Liver (tissue), 9 donors: ENCODE data around the gene TRAPPC6A. TPM values are rescaled to one million over a fixed set of nuclear protein-coding genes. Genes with fewer than 3 reads are reported as not detected.

ENCODE experiments used
- DNase-seq: peaks from one replicate; pipeline ENCODE4 v3.0.0-alpha.2; 2017; ENCODE audit warnings: low spot score
- H3K27ac ChIP-seq, 2 donors: one replicate each; pipeline ENCODE4 v1.7.0; 2013; ENCODE audit warnings: inconsistent platforms in 2 of 2, low read length in 2 of 2, control low read depth in 1 of 2, low read depth in 1 of 2, mild to moderate bottlenecking in 1 of 2
- H3K27me3 ChIP-seq, 4 donors: one replicate each; pipeline versions ENCODE4 v1.6.1 to v1.7.0; 2013; ENCODE audit warnings: low read length in 3 of 4, inconsistent platforms in 1 of 4, mild to moderate bottlenecking in 1 of 4, moderate library complexity in 1 of 4; ENCODE audit not compliant: control insufficient read depth in 4 of 4, insufficient read depth in 4 of 4
- H3K36me3 ChIP-seq, 4 donors: one replicate each; pipeline versions ENCODE4 v1.6.1 to v1.7.0; 2013; ENCODE audit warnings: low read length in 3 of 4, mild to moderate bottlenecking in 3 of 4, low read depth in 1 of 4, moderate library complexity in 1 of 4; ENCODE audit not compliant: control insufficient read depth in 4 of 4, insufficient read depth in 3 of 4
- H3K4me1 ChIP-seq, 4 donors: one replicate each; pipeline versions ENCODE4 v1.6.1 to v1.7.0; 2013; ENCODE audit warnings: low read length in 3 of 4, mild to moderate bottlenecking in 3 of 4, moderate library complexity in 1 of 4; ENCODE audit not compliant: control insufficient read depth in 4 of 4, insufficient read depth in 4 of 4
- H3K4me3 ChIP-seq, 3 donors: one replicate each; pipeline versions ENCODE4 v1.6.1 to v1.7.0; 2013; ENCODE audit warnings: low read length in 3 of 3, control low read depth in 1 of 3, low read depth in 1 of 3, mild to moderate bottlenecking in 1 of 3
- H3K9ac ChIP-seq, 2 donors: one replicate each; pipeline ENCODE4 v1.7.0; 2013; ENCODE audit warnings: low read length in 2 of 2, mild to moderate bottlenecking in 2 of 2, moderate library complexity in 2 of 2, control low read depth in 1 of 2, low read depth in 1 of 2
- H3K9me3 ChIP-seq, 4 donors: one replicate each; pipeline versions ENCODE4 v1.6.1 to v1.7.0; 2013; ENCODE audit warnings: low read length in 3 of 4; ENCODE audit not compliant: control insufficient read depth in 4 of 4
- EGR1 ChIP-seq, 2 donors: IDR thresholded peaks; 2 replicates each; pipeline ENCODE4 v1.6.1; 2016 to 2018; ENCODE audit warnings: antibody characterized with exemption in 2 of 2, low read depth in 2 of 2
- FOXA1 ChIP-seq: IDR thresholded peaks from 2 replicates; pipeline ENCODE4 v1.6.1; 2016; ENCODE audit warnings: antibody characterized with exemption
- FOXA2 ChIP-seq: IDR thresholded peaks from 2 replicates; pipeline ENCODE4 v1.6.1; 2016; ENCODE audit warnings: antibody characterized with exemption
- GABPA ChIP-seq, 2 donors: IDR thresholded peaks in 1 of 2; conservative IDR thresholded peaks in 1 of 2; 2 replicates each; pipeline ENCODE4 v1.6.1; 2016; ENCODE audit warnings: antibody characterized with exemption in 2 of 2, mild to moderate bottlenecking in 1 of 2, moderate library complexity in 1 of 2
- HNF4G ChIP-seq: IDR thresholded peaks from 2 replicates; pipeline ENCODE4 v1.6.1; 2016; ENCODE audit warnings: antibody characterized with exemption
- NR2F2 ChIP-seq: IDR thresholded peaks from 2 replicates; pipeline ENCODE4 v1.6.1; 2016; ENCODE audit warnings: antibody characterized with exemption
- RAD21 ChIP-seq, 2 donors: IDR thresholded peaks; 2 replicates each; pipeline ENCODE4 v1.6.1; 2016; ENCODE audit warnings: antibody characterized with exemption in 2 of 2, mild to moderate bottlenecking in 2 of 2
- RXRA ChIP-seq, 2 donors: IDR thresholded peaks; 2 replicates each; pipeline ENCODE4 v1.6.1; 2017 to 2018; ENCODE audit warnings: antibody characterized with exemption in 2 of 2, mild to moderate bottlenecking in 1 of 2
- SP1 ChIP-seq: IDR thresholded peaks from 2 replicates; pipeline ENCODE4 v1.6.1; 2018; ENCODE audit warnings: antibody characterized with exemption, mild to moderate bottlenecking
- TAF1 ChIP-seq: conservative IDR thresholded peaks from 2 replicates; pipeline ENCODE4 v1.6.1; 2016; ENCODE audit warnings: antibody characterized with exemption, mild to moderate bottlenecking
- YY1 ChIP-seq: IDR thresholded peaks from 2 replicates; pipeline ENCODE4 v1.6.1; 2016; ENCODE audit warnings: antibody characterized with exemption, mild to moderate bottlenecking
- WGBS: extraction: QIAGEN DNeasy Blood & Tissue Kit; methylation state at CpG from one replicate; pipeline ENCODE4 v1.1.7; 2013; 5-methylcytosine and 5-hydroxymethylcytosine counted together
- polyA plus RNA-seq, 2 donors: library from polyadenylated mRNA; stranded (reverse) in 1 of 2; unstranded in 1 of 2; fragments of 200-250 nt in 1 of 2; fragments of >200 nt in 1 of 2; fragmentation: Nextera tagmentation in 1 of 2; extraction: Ambion mirVana in 1 of 2; gene quantifications; one replicate each; pipeline versions ENCODE4 v1.2.1 to v1.2.3, GENCODE V29; 2013 to 2015
- total RNA-seq, 2 donors: library from RNA; depleted of rRNA; stranded (reverse); fragments of >200 nt; gene quantifications; one replicate each; pipeline ENCODE4 v1.2.3, GENCODE V29; 2014
- TF ChIP-seq, protein P1 (sequence below): fragments of 150-350 bp; IDR thresholded peaks from 2 replicates; pipeline ENCODE4 v1.5.1; 2017; ENCODE audit warnings: improper control_type of control experiment, low read depth, low read length; ENCODE audit not compliant: missing input control
- TF ChIP-seq, protein P2 (sequence below): IDR thresholded peaks from 2 replicates; pipeline ENCODE4 v1.6.1; 2016; ENCODE audit warnings: antibody characterized with exemption
- TF ChIP-seq, protein P3 (sequence below): IDR thresholded peaks from 2 replicates; pipeline ENCODE4 v1.6.1; 2016; ENCODE audit warnings: antibody characterized with exemption
- TF ChIP-seq, protein P4 (sequence below): IDR thresholded peaks from 2 replicates; pipeline ENCODE4 v1.6.1; 2016; ENCODE audit warnings: antibody characterized with exemption
- TF ChIP-seq, protein P5 (sequence below): IDR thresholded peaks from 2 replicates; pipeline ENCODE4 v1.6.1; 2016; ENCODE audit warnings: antibody characterized with exemption, mild to moderate bottlenecking
- donor health status: healthy.
- donor health status: healthy.
- donor health status: healthy.
- donor health status: healthy.
- donor health status: healthy.

TRAPPC6A gene
- total and polyA plus RNA-seq, 4 donors, result 14.8 to 52.2 (median 28.6) TPM

DNA sequence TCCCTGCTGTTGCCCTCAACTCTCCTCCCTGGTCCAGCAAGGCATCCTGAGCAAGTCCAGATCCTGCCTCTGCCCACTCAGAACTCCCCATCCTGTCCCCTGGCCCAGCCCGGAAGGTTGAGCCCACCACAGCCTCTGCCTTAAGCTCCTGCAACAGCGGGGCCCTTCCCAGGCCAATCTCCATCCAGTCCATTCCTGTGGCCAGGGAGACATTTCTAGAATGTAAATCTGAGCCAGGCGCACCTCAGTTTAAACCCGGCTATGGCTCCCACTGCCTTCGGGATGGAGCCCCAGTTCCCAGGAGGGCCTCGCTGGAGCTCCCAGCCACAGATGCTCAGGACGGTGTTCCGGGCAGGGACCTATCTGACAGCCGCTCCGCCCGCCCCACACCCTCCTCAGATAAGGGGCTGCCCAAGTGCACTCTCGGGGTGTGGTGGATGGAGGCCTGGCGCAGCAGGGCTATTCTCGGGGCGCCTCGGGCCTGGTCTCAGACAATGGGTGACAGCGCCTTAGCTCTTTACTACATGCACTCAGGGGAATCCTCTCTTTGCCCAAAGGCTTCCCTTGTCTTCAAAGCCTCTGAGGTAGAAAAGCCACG lies 5.3 kb downstream of the TRAPPC6A start:
- no peak for DNase-seq
- no peak overlapping the region for H3K27ac ChIP-seq
- 92% methylated on average over 17 of the region's 18 CpGs for WGBS
- H3K9me3 ChIP-seq, result no peaks in the 10 kb centered on the region
- H3K4me1 ChIP-seq, result peaks cover 5 to 13% (median 7%) of the 10 kb centered on the region in 4 donors
- H3K27me3 ChIP-seq, result no peaks in the 10 kb centered on the region
- TF ChIP-seq RXRA (IDR thresholded peaks at IDR 0.05) (no peak), NR2F2 (no peak), TAF1 (no peak), SP1 (no peak)
- TF ChIP-seq, protein P1, sequence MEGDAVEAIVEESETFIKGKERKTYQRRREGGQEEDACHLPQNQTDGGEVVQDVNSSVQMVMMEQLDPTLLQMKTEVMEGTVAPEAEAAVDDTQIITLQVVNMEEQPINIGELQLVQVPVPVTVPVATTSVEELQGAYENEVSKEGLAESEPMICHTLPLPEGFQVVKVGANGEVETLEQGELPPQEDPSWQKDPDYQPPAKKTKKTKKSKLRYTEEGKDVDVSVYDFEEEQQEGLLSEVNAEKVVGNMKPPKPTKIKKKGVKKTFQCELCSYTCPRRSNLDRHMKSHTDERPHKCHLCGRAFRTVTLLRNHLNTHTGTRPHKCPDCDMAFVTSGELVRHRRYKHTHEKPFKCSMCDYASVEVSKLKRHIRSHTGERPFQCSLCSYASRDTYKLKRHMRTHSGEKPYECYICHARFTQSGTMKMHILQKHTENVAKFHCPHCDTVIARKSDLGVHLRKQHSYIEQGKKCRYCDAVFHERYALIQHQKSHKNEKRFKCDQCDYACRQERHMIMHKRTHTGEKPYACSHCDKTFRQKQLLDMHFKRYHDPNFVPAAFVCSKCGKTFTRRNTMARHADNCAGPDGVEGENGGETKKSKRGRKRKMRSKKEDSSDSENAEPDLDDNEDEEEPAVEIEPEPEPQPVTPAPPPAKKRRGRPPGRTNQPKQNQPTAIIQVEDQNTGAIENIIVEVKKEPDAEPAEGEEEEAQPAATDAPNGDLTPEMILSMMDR, result no peak
- TF ChIP-seq, protein P2, sequence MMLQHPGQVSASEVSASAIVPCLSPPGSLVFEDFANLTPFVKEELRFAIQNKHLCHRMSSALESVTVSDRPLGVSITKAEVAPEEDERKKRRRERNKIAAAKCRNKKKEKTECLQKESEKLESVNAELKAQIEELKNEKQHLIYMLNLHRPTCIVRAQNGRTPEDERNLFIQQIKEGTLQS, result no peak
- no peak overlapping the region for H3K4me3 ChIP-seq
- no peaks in the 10 kb centered on the region for H3K36me3 ChIP-seq
- no peak overlapping the region for H3K9ac ChIP-seq

DNA sequence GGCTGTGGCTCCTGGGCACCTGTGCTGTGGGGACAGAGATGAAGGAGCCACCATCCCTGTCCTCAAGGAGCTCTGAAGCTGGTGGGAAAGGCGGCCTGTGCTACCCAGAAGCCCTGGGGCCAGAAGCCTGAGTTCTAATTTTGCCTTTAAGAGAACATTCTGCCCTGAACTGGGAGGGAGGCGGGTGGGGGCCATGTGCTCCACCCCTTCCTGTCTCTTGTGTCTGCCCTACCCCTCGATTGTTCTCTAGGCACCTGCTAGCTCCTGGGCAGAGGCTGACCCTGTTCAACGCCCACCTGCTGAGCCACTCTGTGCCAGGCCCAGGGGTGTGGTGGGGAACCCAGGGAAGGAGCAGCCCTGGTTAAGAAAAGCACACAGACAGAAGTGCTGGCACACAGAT lies 5.9 kb downstream of the TRAPPC6A start:
- no peak overlapping the region for H3K27ac ChIP-seq
- no peak overlapping the region for H3K4me3 ChIP-seq
- H3K36me3 ChIP-seq, result no peaks in the 10 kb centered on the region
- H3K9ac ChIP-seq, result no peak overlapping the region
- H3K9me3 ChIP-seq, result no peaks in the 10 kb centered on the region
- H3K4me1 ChIP-seq, result peaks cover under 1 to 7% (median 2%) of the 10 kb centered on the region in 4 donors
- H3K27me3 ChIP-seq, result no peaks in the 10 kb centered on the region
- DNase-seq, result no peak
- 76% methylated on average over 4 of the region's 4 CpGs for WGBS
- TF ChIP-seq, protein P3, sequence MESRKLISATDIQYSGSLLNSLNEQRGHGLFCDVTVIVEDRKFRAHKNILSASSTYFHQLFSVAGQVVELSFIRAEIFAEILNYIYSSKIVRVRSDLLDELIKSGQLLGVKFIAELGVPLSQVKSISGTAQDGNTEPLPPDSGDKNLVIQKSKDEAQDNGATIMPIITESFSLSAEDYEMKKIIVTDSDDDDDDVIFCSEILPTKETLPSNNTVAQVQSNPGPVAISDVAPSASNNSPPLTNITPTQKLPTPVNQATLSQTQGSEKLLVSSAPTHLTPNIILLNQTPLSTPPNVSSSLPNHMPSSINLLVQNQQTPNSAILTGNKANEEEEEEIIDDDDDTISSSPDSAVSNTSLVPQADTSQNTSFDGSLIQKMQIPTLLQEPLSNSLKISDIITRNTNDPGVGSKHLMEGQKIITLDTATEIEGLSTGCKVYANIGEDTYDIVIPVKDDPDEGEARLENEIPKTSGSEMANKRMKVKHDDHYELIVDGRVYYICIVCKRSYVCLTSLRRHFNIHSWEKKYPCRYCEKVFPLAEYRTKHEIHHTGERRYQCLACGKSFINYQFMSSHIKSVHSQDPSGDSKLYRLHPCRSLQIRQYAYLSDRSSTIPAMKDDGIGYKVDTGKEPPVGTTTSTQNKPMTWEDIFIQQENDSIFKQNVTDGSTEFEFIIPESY, result no peak
- no peak for TF ChIP-seq TAF1
- no peak for TF ChIP-seq GABPA (IDR thresholded peaks at IDR 0.05 in 1 of 2, conservative IDR thresholded peaks at IDR 0.05 in 1 of 2)
- TF ChIP-seq NR2F2, result no peak
- no peak for TF ChIP-seq RAD21 (IDR thresholded peaks at IDR 0.05)
- no peak for TF ChIP-seq FOXA2
- no peak for TF ChIP-seq FOXA1
- TF ChIP-seq, protein P4, sequence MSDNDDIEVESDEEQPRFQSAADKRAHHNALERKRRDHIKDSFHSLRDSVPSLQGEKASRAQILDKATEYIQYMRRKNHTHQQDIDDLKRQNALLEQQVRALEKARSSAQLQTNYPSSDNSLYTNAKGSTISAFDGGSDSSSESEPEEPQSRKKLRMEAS, result no peak
- TF ChIP-seq, protein P2, result no peak
- TF ChIP-seq HNF4G, result no peak
- no peak for TF ChIP-seq EGR1 (IDR thresholded peaks at IDR 0.05; ENCODE audit: low read depth in 2 of 2)
- TF ChIP-seq, protein P5, sequence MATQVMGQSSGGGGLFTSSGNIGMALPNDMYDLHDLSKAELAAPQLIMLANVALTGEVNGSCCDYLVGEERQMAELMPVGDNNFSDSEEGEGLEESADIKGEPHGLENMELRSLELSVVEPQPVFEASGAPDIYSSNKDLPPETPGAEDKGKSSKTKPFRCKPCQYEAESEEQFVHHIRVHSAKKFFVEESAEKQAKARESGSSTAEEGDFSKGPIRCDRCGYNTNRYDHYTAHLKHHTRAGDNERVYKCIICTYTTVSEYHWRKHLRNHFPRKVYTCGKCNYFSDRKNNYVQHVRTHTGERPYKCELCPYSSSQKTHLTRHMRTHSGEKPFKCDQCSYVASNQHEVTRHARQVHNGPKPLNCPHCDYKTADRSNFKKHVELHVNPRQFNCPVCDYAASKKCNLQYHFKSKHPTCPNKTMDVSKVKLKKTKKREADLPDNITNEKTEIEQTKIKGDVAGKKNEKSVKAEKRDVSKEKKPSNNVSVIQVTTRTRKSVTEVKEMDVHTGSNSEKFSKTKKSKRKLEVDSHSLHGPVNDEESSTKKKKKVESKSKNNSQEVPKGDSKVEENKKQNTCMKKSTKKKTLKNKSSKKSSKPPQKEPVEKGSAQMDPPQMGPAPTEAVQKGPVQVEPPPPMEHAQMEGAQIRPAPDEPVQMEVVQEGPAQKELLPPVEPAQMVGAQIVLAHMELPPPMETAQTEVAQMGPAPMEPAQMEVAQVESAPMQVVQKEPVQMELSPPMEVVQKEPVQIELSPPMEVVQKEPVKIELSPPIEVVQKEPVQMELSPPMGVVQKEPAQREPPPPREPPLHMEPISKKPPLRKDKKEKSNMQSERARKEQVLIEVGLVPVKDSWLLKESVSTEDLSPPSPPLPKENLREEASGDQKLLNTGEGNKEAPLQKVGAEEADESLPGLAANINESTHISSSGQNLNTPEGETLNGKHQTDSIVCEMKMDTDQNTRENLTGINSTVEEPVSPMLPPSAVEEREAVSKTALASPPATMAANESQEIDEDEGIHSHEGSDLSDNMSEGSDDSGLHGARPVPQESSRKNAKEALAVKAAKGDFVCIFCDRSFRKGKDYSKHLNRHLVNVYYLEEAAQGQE, result no peak
- no peak for TF ChIP-seq YY1
